Measurements from ENCODE around the gene SNAPC2.

GRCh38 chr19:7887408-7888144 is 32.6 kb upstream of the SNAPC2 start:
- no peak for TF ChIP-seq CTCF (IDR thresholded peaks at IDR 0.05; ENCODE audit: low read length)
- no peak for TF ChIP-seq EZH2 (optimal IDR thresholded peaks at IDR 0.05; ENCODE audit: low read depth, low read length)
- TF ChIP-seq EZH2phosphoT487 (IDR thresholded peaks at IDR 0.05; ENCODE audit: low read length) = no peak
